NCI-H82 (cell line): ENCODE measurements around the gene BRD3OS.

ENCODE experiments used
- DNase-seq: peaks from one replicate; lab custom pipeline; 2025; lab: John Stamatoyannopoulos, UW

BRD3OS gene

GRCh38 chr9:134034215-134035040, 9.1 kb downstream of the BRD3OS start:
- DNase-seq = no peak

GRCh38 chr9:134035041-134036039, 10.1 kb downstream of the BRD3OS start:
- DNase-seq = no peak

- DNase-seq = no peak
These were observed 10.8 kb downstream of the BRD3OS start for GRCh38 chr9:134036130-134036529.

- DNase-seq = no peak
These were observed 12.4 kb downstream of the BRD3OS start for GRCh38 chr9:134037641-134038040.

- no peak for DNase-seq
These were observed 14.3 kb downstream of the BRD3OS start for GRCh38 chr9:134039386-134040175.

- no peak for DNase-seq
These were observed 14.9 kb downstream of the BRD3OS start for GRCh38 chr9:134040176-134040565.

- no peak for DNase-seq
These were observed 15.7 kb downstream of the BRD3OS start for GRCh38 chr9:134040781-134041648.

- no peak for DNase-seq
These were observed 16.3 kb downstream of the BRD3OS start for GRCh38 chr9:134041649-134041962.

- no peak for DNase-seq
These were observed 18.3 kb downstream of the BRD3OS start for GRCh38 chr9:134043531-134043988.

- no peak for DNase-seq
These were observed 19.7 kb downstream of the BRD3OS start for GRCh38 chr9:134044944-134045343.

GRCh38 chr9:134045841-134046544, 20.7 kb downstream of the BRD3OS start:
- no peak for DNase-seq

GRCh38 chr9:134046894-134047681, 21.8 kb downstream of the BRD3OS start:
- DNase-seq = no peak

- DNase-seq = no peak
These were observed 22.7 kb downstream of the BRD3OS start for GRCh38 chr9:134047868-134048581.

GRCh38 chr9:134048582-134048968, 23.3 kb downstream of the BRD3OS start:
- no peak for DNase-seq

- no peak for DNase-seq
These were observed 24.0 kb downstream of the BRD3OS start for GRCh38 chr9:134049236-134049635.

- DNase-seq = no peak
These were observed 24.7 kb downstream of the BRD3OS start for GRCh38 chr9:134049772-134050588.

- no peak for DNase-seq
These were observed 25.4 kb downstream of the BRD3OS start for GRCh38 chr9:134050726-134051125.

GRCh38 chr9:134051319-134051718, 26.0 kb downstream of the BRD3OS start:
- no peak for DNase-seq
